ENCODE data around the gene CAGE1. TPM values are rescaled to one million over a fixed set of nuclear protein-coding genes. Genes with fewer than 3 reads are reported as not detected.
"Not testable (repeated sequence)": the region's sequence is repeated elsewhere in the genome, so short reads cannot be mapped to it uniquely, and the experiment has no call there.

CAGE1 gene
- total RNA-seq, 2 experiments from 2014 or later = 0.12 to 0.22 TPM

DNA sequence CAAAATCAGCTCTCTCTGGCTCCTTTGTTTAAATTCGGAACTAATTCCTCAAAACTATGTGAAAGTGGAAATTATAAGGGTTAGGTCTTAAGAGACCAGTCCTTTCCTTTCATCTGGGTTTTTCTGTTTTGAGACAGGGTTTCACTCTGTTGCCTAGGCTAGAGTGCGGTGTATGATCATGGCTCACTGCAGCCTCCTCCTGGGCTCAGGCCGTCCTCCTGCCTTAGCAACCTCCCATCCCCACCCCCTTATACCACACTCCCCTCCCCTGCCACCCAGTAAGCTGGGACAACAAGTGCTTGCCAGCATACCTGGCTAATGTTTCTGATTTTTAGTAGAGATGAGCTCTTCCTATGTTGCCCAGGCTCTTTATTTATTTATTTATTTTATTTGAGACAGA lies 63.8 kb downstream of the CAGE1 start:
- H3K9me3 Mint-ChIP-seq = no peaks in the 10 kb centered on the region
- peaks cover 4% of the 10 kb centered on the region for H3K27me3 Mint-ChIP-seq
- no peak overlapping the region for H3K4me3 Mint-ChIP-seq
- H3K27ac Mint-ChIP-seq = no peak overlapping the region
- no peak for DNase-seq
- intact Hi-C loops (cut with micrococcal nuclease) = no loop called here
- ChIA-PET POLR2A (no interaction called here), CTCF (no interaction called here)
- no peaks in the 10 kb centered on the region for H3K4me1 Mint-ChIP-seq (ENCODE audit: low read depth)
- H3K36me3 Mint-ChIP-seq = peaks cover 2% of the 10 kb centered on the region

DNA sequence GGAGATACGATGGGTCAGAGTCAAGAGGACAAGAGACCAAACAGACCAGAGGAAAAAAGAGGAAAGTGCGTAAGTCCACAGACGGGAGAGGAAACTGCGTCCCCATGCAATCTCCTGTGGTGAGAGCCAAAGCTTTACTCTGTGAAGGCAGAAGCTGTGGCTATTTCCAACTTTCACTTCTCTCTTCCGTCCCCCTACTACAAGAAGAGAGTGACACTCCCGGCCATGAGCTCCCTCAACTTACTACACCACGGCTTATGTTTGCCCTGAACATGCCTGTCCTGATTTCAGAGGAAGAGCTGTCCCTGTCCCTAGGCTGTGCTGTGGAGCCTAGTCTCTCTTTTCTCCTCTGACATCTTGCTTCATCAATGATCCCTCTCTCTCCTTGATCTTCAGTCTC lies 65.0 kb downstream of the CAGE1 start:
- POLR2A ChIA-PET = interaction anchor here (1.0 kb wide), 1 partner anchor 11 kb away, joined by 3 read pairs; no protein-coding TSS in a partner anchor

DNA sequence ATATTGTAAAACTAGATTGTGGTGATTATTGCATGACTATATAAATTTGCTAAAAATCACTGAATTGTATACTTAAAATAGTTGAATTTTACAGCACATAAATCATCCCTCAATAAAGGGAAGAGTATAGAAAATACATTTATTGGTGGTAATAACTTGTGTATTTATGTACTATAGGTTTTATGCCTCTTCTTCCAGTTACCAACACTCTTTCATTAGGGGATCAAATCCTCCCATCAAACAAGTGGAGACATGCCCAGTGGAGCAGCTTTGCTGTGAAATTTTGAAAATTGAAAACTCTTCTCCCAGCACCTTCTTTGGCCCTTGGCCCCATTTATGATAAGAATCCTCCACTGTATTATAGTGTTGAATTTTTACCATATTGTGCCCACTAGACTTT lies 66.5 kb downstream of the CAGE1 start:
- CTCF ChIA-PET = no interaction called here
- peaks cover 2% of the 10 kb centered on the region for H3K36me3 Mint-ChIP-seq

More for the DNA sequence above, 65.0 kb downstream of the CAGE1 start:
- CTCF ChIA-PET = interaction anchor here (0.6 to 1.1 kb wide), 3 partner anchors 9 to 14 kb away, joined by 3 to 4 read pairs (median 4); partner anchors contain the start of gene SSR1
- DNase-seq = no peak
- Mint-ChIP-seq H3K27ac (no peak overlapping the region), H3K9me3 (no peaks in the 10 kb centered on the region), H3K36me3 (peaks cover 2% of the 10 kb centered on the region), H3K4me1 (ENCODE audit: low read depth) (no peaks in the 10 kb centered on the region), H3K27me3 (peaks cover 4% of the 10 kb centered on the region), H3K4me3 (no peak overlapping the region)
- intact Hi-C loops (cut with micrococcal nuclease) = no loop called here

DNA sequence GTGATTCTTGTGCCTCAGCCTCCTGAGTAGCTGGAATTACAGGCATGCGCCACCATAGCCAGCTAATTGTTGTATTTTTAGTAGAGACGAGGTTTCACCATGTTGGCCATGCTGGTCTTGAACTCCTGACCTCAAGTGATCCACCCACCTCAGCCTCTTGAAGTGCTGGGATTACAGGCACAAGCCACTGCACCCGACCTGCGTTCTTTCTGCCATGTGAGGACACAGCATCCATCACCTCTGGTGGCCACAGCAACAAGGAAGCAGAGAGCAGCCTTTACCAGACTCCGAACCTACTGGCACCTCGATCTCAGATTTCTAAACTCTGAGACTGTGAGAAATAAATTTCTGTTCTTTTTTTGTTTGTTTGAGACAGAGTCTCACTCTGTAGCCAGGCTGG lies 67.7 kb downstream of the CAGE1 start:
- H3K4me3 Mint-ChIP-seq; DNase-seq; H3K27ac Mint-ChIP-seq; H3K9me3 Mint-ChIP-seq; intact Hi-C loops (cut with micrococcal nuclease); H3K4me1 Mint-ChIP-seq (ENCODE audit: low read depth); CTCF ChIA-PET; H3K36me3 Mint-ChIP-seq; POLR2A ChIA-PET; H3K27me3 Mint-ChIP-seq: not testable (repeated sequence)

More for the DNA sequence above, 66.5 kb downstream of the CAGE1 start:
- intact Hi-C loops (cut with micrococcal nuclease) = no loop called here
- POLR2A ChIA-PET = no interaction called here
- Mint-ChIP-seq H3K4me3 (no peak overlapping the region), H3K27me3 (peaks cover 3% of the 10 kb centered on the region), H3K4me1 (ENCODE audit: low read depth) (no peaks in the 10 kb centered on the region), H3K9me3 (no peaks in the 10 kb centered on the region), H3K27ac (no peak overlapping the region)
- DNase-seq = no peak

DNA sequence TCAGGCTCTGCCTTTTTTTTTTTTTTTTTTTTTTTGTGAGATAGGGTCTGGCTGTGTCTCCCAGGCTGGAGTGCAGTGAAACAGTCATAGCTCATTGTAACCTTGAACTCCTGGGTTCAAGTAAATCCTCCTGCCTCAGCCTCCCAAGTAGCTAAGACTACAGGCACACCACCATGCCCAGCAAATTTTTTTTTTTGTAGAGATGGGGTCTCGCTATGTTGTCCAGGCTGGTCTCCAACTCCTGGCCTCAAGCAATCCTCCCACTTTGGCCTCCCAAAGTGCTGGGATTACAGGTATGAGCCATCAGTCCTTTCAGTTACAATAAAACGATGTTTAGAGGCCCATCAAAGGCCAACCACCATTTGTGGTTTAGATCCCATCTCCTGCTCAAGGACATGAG lies 70.1 kb downstream of the CAGE1 start:
- POLR2A ChIA-PET; H3K36me3 Mint-ChIP-seq; CTCF ChIA-PET; H3K4me1 Mint-ChIP-seq (ENCODE audit: low read depth); intact Hi-C loops (cut with micrococcal nuclease); DNase-seq; H3K27me3 Mint-ChIP-seq; H3K9me3 Mint-ChIP-seq; H3K27ac Mint-ChIP-seq; H3K4me3 Mint-ChIP-seq: not testable (repeated sequence)

DNA sequence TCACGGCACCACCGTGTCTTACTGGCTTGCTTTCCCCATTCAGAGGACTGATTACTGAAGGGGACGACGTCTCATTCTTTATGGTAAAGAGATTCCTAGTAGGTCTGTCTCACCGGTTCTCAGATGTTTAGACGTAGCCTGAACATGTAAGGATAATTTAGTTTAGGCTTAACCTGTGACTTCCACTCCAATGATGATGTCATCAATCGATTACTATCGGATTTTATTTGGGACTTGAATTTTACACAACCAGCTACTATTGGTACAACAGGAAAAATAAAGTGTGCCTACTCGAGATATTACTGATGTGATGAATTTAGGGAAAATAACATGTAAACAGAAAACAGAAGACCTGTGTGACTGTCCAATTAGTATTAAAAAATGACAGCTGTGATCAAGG lies 72.0 kb downstream of the CAGE1 start:
- DNase-seq = no peak
- H3K4me1 Mint-ChIP-seq (ENCODE audit: low read depth) = peaks cover 11% of the 10 kb centered on the region

DNA sequence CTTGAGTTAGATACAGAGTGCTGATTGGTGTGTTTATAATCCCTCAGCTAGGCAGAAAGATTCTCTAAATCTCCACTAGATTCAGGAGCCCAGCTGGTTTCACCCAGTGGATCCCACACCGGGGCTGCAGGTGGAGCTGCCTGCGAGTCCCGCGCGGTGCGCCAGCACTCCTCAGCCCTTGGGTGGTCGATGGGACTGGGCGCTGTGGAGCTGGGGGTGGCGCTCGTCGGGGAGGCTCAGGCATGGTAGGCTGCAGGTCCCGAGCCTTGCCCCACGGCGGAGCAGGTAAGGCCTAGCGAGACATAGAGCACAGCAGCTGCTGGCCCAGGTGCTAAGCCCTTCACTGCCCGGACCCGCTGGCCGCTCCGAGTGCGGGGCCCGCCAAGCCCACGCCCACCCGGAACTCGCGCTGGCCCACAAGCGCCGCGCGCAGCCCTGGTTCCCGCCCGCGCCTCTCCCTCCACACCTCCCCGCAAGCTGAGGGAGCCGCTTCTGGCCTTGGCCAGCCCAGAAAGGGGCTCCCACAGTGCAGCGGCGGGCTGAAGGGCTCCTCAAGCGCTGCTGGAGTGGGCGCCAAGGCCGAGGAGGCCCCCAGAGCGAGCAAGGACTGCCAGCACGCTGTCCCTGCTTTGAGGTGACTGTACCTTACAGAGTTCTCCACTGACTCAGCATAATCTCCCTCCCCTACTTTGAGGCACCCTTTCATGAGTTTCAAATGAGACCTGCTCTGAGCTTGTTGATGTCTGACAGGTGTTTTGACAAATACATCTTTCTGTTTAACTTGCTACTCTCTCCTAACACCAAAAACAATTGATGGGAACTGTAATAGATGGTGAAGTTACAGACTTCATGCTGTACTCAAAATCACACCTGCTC lies 72.6 kb downstream of the CAGE1 start:
- Mint-ChIP-seq H3K4me1 (ENCODE audit: low read depth) (peaks cover 14% of the 10 kb centered on the region), H3K27me3 (peaks cover 1% of the 10 kb centered on the region), H3K36me3 (peaks cover 5% of the 10 kb centered on the region), H3K27ac (no peak overlapping the region), H3K9me3 (no peaks in the 10 kb centered on the region), H3K4me3 (no peak overlapping the region)
- intact Hi-C loops (cut with micrococcal nuclease) = no loop called here
- no peak for DNase-seq
- ChIA-PET POLR2A (interaction anchor here (1.9 kb wide), 1 partner anchor 73 kb away, joined by 5 read pairs; the partner anchor contains the start of genes CAGE1 and RIOK1), CTCF (interaction anchor here (2.1 kb wide), 1 partner anchor 41 kb away, joined by 8 read pairs; no protein-coding TSS in a partner anchor)

More for the DNA sequence above, 72.0 kb downstream of the CAGE1 start:
- H3K9me3 Mint-ChIP-seq = no peaks in the 10 kb centered on the region
- intact Hi-C loops (cut with micrococcal nuclease) = no loop called here
- ChIA-PET CTCF (no interaction called here), POLR2A (no interaction called here)
- H3K27me3 Mint-ChIP-seq = peaks cover 1% of the 10 kb centered on the region
- no peaks in the 10 kb centered on the region for H3K36me3 Mint-ChIP-seq
- H3K4me3 Mint-ChIP-seq = no peak overlapping the region
- no peak overlapping the region for H3K27ac Mint-ChIP-seq

DNA sequence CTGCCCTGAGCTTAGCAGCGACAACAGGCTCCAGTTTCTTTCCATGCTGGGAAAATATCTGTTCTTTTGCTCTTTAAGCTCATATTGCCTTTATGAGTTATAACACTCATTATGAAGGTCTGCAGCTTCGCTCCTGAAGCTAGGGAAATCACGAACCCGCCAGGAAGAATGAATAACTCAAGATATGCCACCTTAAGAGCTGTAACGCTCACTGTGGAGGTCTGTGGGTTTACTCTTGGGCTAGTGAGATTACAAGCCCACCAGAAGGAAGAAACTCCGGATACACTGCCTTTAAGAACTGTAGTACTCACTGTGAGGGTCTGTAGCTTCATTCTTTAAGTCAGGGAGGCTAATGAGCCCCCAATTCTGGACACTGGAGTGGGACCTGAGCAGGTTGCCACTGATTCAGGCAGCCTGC lies 73.6 kb downstream of the CAGE1 start:
- H3K4me1 Mint-ChIP-seq (ENCODE audit: low read depth) = peaks cover 22% of the 10 kb centered on the region
- peaks cover 1% of the 10 kb centered on the region for H3K27me3 Mint-ChIP-seq
- CTCF ChIA-PET = interaction anchor here (1.6 to 2.1 kb wide), 2 partner anchors 9 to 40 kb away, joined by 4 to 8 read pairs; no protein-coding TSS in a partner anchor
- H3K4me3 Mint-ChIP-seq = no peak overlapping the region
- intact Hi-C loops (cut with micrococcal nuclease) = no loop called here
- H3K9me3 Mint-ChIP-seq = no peaks in the 10 kb centered on the region
- peaks cover 8% of the 10 kb centered on the region for H3K36me3 Mint-ChIP-seq
- POLR2A ChIA-PET = interaction anchor here (1.9 kb wide), 1 partner anchor 74 kb away, joined by 5 read pairs; the partner anchor contains the start of genes CAGE1 and RIOK1
- H3K27ac Mint-ChIP-seq = no peak overlapping the region
- no peak for DNase-seq

DNA sequence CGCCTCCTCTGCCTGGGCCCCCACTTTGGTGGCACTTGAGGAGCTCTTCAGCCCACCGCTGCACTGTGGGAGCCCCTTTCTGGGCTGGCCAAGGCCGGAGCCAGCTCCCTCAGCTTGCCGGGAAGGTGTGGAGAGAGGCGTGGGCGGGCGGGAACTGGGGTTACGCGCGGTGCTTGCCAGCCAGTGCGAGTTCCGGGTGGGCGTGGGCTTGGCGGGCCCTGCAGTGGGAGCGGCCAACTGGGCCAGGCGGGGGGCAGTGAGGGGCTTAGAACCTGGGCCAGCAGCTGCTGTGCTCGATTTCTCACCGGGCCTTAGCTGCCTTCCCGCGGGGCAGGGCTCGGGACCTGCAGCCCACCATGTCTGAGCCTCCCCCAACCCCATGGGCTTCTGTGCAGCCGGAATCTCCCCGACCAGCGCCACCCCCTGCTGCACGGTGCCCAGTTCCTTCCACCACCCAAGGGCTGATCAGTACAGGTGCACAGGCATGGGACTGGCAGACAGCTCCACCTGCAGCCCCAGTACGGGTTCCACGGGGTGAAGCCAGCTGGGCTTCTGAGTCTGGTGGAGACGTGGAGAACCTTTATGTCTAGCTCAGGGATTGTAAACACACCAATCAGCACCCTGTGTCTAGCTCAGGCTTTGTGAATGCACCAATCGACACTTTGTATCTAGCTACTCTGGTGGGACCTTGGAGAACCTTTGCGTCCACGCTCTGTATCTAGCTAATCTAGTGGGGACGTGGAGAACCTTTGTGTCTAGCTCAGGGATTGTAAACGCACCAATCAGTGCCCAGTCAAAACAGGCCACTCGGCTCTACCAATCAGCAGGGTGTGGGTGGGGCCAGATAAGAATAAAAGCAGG lies 74.2 kb downstream of the CAGE1 start:
- H3K9me3 Mint-ChIP-seq; DNase-seq; H3K27ac Mint-ChIP-seq; H3K4me3 Mint-ChIP-seq; intact Hi-C loops (cut with micrococcal nuclease); H3K27me3 Mint-ChIP-seq: not testable (repeated sequence)
- ChIA-PET CTCF (interaction anchor here (1.6 to 2.1 kb wide), 2 partner anchors 10 to 40 kb away, joined by 4 to 8 read pairs; no protein-coding TSS in a partner anchor), POLR2A (interaction anchor here (1.9 kb wide), 1 partner anchor 74 kb away, joined by 5 read pairs; the partner anchor contains the start of genes CAGE1 and RIOK1)
- peaks cover 23% of the 10 kb centered on the region for H3K4me1 Mint-ChIP-seq (ENCODE audit: low read depth)
- peaks cover 12% of the 10 kb centered on the region for H3K36me3 Mint-ChIP-seq

DNA sequence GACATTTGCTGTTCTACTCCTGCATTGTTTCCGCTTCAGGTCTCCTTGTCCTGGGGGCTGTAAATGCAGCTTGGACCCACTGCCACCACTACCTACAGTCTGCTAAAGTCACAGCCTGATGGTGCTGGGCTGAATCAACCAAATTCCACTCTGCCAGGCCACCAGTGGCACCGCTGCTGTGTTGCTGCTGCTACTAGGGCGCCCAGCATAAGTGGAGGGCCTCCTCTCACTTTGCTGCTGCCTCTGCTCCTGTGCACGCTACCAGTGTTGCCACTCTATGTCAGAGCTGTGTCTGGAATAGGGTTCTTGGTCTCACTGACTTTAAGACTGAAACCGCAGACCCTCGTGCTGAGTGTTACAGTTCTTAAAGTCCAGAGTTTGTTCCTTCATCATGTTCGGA lies 75.1 kb downstream of the CAGE1 start:
- Mint-ChIP-seq H3K9me3 (peaks cover 10% of the 10 kb centered on the region), H3K36me3 (peaks cover 21% of the 10 kb centered on the region), H3K4me3 (peak overlapping the region; percentile 92), H3K27ac (no peak overlapping the region), H3K27me3 (peaks cover 1% of the 10 kb centered on the region), H3K4me1 (ENCODE audit: low read depth) (peaks cover 25% of the 10 kb centered on the region)
- ChIA-PET POLR2A (no interaction called here), CTCF (interaction anchor here (1.9 kb wide), 1 partner anchor 39 kb away, joined by 8 read pairs; no protein-coding TSS in a partner anchor)
- no peak for DNase-seq
- intact Hi-C loops (cut with micrococcal nuclease) = loop anchor here (5.0 kb wide), 1 partner anchor 278 kb away; the partner anchor contains the start of gene SNRNP48

DNA sequence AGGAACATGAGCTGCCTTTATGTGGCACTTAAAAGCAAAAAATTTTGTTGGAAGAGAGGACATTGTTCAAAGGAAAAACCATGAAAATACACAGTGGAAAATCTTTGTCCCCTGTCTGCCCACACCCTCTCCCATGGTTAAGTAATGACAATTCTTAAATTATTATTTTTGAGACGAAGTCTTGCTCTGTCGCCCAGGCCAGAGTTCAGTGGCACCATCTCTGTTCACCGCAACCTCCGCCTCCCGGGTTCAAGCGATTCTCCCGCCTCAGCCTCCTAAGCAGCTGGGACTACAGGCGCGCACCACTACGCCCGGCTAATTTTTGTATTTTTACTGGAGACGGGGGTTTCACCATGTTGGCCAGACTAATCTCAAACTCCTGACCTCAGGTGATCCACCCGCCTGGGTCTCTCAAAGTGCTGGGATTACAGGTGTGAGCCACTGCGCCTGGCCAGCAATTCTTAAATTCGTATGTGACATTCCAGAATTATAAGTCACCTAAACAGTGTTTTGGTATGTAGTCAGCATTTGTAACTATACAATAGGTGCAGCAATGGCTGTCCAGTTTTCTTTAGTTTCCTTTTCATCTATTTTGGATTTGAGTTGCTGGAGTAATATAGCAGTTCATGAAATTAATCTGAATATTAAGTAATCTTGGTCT lies 75.9 kb downstream of the CAGE1 start:
- DNase-seq = peak; percentile 13
- H3K4me1 Mint-ChIP-seq (ENCODE audit: low read depth) = peaks cover 33% of the 10 kb centered on the region
- POLR2A ChIA-PET = interaction anchor here (0.6 to 2.7 kb wide), 3 partner anchors 11 to 82 kb away, joined by 3 to 19 read pairs (median 4); partner anchors contain the start of genes CAGE1 and RIOK1
- CTCF ChIA-PET = interaction anchor here (0.6 to 1.9 kb wide), 3 partner anchors 11 to 313 kb away, joined by 3 to 8 read pairs (median 3); no protein-coding TSS in a partner anchor
- H3K27ac Mint-ChIP-seq = peak overlapping the region; percentile 95
- peaks cover 10% of the 10 kb centered on the region for H3K9me3 Mint-ChIP-seq
- H3K4me3 Mint-ChIP-seq = peak overlapping the region; percentile 92
- H3K27me3 Mint-ChIP-seq = peaks cover under 1% of the 10 kb centered on the region
- H3K36me3 Mint-ChIP-seq = peaks cover 28% of the 10 kb centered on the region
- intact Hi-C loops (cut with micrococcal nuclease) = loop anchor here (1.0 to 5.0 kb wide), 4 partner anchors 31 to 751 kb away; partner anchors contain the start of genes BLOC1S5, CAGE1, RIOK1 and SNRNP48

Data from activated CD4-positive, alpha-beta memory T cell treated with anti-CD3 and anti-CD28 coated beads for 36 hours (primary cell).